Muscle of arm (tissue), 12 donors: ENCODE data around the gene BABAM2. TPM values are rescaled to one million over a fixed set of nuclear protein-coding genes. Genes with fewer than 3 reads are reported as not detected.

Source experiments
- DNase-seq: peaks from one replicate; pipeline ENCODE4 v3.0.0-alpha.2; 2013
- polyA plus RNA-seq, 12 donors: library from polyadenylated mRNA; unstranded; fragments of 120-200 nt; gene quantifications; one replicate each; pipeline ENCODE4 v1.2.1, GENCODE V29; 2013; ENCODE audit not compliant: insufficient read length in 12 of 12

The BABAM2 gene
- polyA plus RNA-seq, 12 donors = 23.2 to 30.5 (median 24.7) TPM; not detected in 1

- DNase-seq = no peak
Observed at GRCh38 chr2:28312307-28313219, 422.0 kb downstream of the BABAM2 start.

- DNase-seq = no peak
Observed at GRCh38 chr2:28313220-28313784, 422.8 kb downstream of the BABAM2 start.

- DNase-seq = no peak
Observed at GRCh38 chr2:28314968-28315367, 424.4 kb downstream of the BABAM2 start.

- no peak for DNase-seq
Observed at GRCh38 chr2:28316546-28317335, 426.2 kb downstream of the BABAM2 start.

- DNase-seq = no peak
Observed at GRCh38 chr2:28317390-28317789, 426.9 kb downstream of the BABAM2 start.

GRCh38 chr2:28318023-28318422, 427.5 kb downstream of the BABAM2 start:
- no peak for DNase-seq

GRCh38 chr2:28318462-28319117, 428.1 kb downstream of the BABAM2 start:
- no peak for DNase-seq

GRCh38 chr2:28319118-28320008, 428.8 kb downstream of the BABAM2 start:
- no peak for DNase-seq

- no peak for DNase-seq
Observed at GRCh38 chr2:28320009-28320365, 429.5 kb downstream of the BABAM2 start.

- DNase-seq = no peak
Observed at GRCh38 chr2:28320371-28320770, 429.8 kb downstream of the BABAM2 start.

GRCh38 chr2:28321426-28321825, 430.9 kb downstream of the BABAM2 start:
- DNase-seq = no peak

- no peak for DNase-seq
Observed at GRCh38 chr2:28322051-28322450, 431.5 kb downstream of the BABAM2 start.

GRCh38 chr2:28322456-28322855, 431.9 kb downstream of the BABAM2 start:
- DNase-seq = no peak

- DNase-seq = no peak
Observed at GRCh38 chr2:28322981-28323396, 432.5 kb downstream of the BABAM2 start.

GRCh38 chr2:28325173-28325566, 434.6 kb downstream of the BABAM2 start:
- DNase-seq = no peak

- DNase-seq = no peak
Observed at GRCh38 chr2:28325567-28326468, 435.3 kb downstream of the BABAM2 start.

- DNase-seq = no peak
Observed at GRCh38 chr2:28326469-28326805, 435.9 kb downstream of the BABAM2 start.

- no peak for DNase-seq
Observed at GRCh38 chr2:28326881-28327505, 436.5 kb downstream of the BABAM2 start.

- DNase-seq = no peak
Observed at GRCh38 chr2:28327581-28327955, 437.0 kb downstream of the BABAM2 start.
